Activated CD8-positive, alpha-beta T cell treated with anti-CD3 and anti-CD28 coated beads for 36 hours (primary cell): Measurements from ENCODE around the gene TNFAIP3. TPM values are rescaled to one million over a fixed set of nuclear protein-coding genes. Genes with fewer than 3 reads are reported as not detected.

Experiments used
- ATAC-seq: fragments of 200-7000 bp; cut with Tn5 transposase; one replicate; pipeline ENCODE4 v1.10.0; 2021; ENCODE audit warnings: mild to moderate bottlenecking, moderate library complexity
- CTCF ChIA-PET: fragments of 350-600 bp; sonication (Branson Sonifier 250); formaldehyde crosslinking; loops from one replicate; lab custom pipeline; 2021; ENCODE audit warnings: antibody characterized with exemption; lab: Charles Lee
- POLR2A ChIA-PET: fragments of 350-600 bp; sonication (Branson Sonifier 250); formaldehyde crosslinking; loops from one replicate; lab custom pipeline; 2021; ENCODE audit warnings: antibody characterized with exemption; lab: Charles Lee
- DNase-seq: peaks from one replicate; pipeline ENCODE4 v3.0.0-alpha.2; 2020
- H3K27ac Mint-ChIP-seq: one replicate; pipeline ENCODE4 v1.8.0; 2021; ENCODE audit warnings: mild to moderate bottlenecking, mixed read lengths
- H3K27me3 Mint-ChIP-seq: one replicate; pipeline ENCODE4 v1.8.0; 2021; ENCODE audit warnings: mixed read lengths
- H3K36me3 Mint-ChIP-seq: one replicate; pipeline ENCODE4 v1.8.0; 2021; ENCODE audit warnings: low read depth, mixed read lengths
- H3K4me1 Mint-ChIP-seq: one replicate; pipeline ENCODE4 v1.8.0; 2021; ENCODE audit warnings: low read depth, mixed read lengths
- H3K4me3 Mint-ChIP-seq: one replicate; pipeline ENCODE4 v1.8.0; 2021; ENCODE audit warnings: mild to moderate bottlenecking, moderate library complexity, mixed read lengths
- H3K9me3 Mint-ChIP-seq: one replicate; pipeline ENCODE4 v1.8.0; 2021; ENCODE audit warnings: mixed read lengths
- intact Hi-C: fragments of 100-400 bp; cut with micrococcal nuclease; formaldehyde crosslinking; loops from one replicate; pipeline ENCODE4 v1.10.0; 2022
- total RNA-seq, 2 experiments: library from RNA; stranded (reverse); gene quantifications; one replicate each; pipeline ENCODE4 v1.2.3, GENCODE V29; 2021
- TF ChIP-seq, protein P1 (sequence below): fragments of 200-600 bp; IDR thresholded peaks from one replicate; pipeline ENCODE4 v1.8.0; 2022; ENCODE audit warnings: antibody characterized with exemption, mild to moderate bottlenecking

Gene TNFAIP3
- total RNA-seq, 2 experiments from 2014 or later, result 399 to 402 TPM

DNA sequence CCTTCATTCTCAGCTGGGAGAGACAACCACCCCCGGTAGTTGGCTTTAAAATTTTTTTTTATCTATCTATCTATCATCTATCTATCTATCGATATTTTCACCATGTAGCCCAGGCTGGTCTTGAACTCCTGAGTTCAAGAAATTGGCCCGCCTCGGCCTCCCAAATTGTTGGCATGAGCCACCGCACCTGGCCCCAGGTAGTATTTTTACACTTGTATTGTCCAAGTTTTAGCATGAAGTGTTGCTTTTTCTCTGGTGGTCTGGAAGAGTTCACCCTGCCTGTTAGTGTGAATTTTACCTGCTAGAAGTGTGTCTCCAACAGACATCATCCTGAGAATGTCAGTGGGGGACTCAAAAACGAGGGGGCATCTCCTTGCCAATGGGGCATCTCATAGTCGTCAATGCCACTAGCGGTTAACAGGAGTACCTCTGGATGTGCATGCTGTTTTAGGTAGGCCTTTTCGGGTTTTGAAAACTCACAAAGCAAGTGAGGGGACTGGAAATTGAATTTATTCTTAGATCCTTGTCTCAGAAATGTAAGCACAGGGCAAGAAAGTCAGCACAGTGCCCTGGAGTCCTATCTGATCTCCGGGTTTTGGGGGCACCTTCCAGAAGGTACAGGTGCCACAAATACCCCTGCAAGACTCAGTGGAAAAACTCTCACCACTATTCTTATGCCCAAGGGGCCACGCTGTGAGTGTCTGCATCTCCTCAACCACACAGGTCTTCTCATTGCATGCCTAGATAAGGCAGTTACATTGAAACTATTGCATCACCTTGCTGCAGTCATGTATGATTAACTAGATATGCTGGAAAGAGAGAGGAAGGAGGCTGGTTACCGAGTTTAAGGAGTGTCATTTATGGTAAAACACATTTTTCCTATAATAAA is 37.1 kb downstream of the TNFAIP3 start:
- H3K4me1 Mint-ChIP-seq, result peaks cover 57% of the 10 kb centered on the region
- ATAC-seq (peak; percentile 67), DNase-seq (peak; percentile 78)
- no peaks in the 10 kb centered on the region for H3K27me3 Mint-ChIP-seq
- intact Hi-C loops, result loop anchor here (2.0 to 5.0 kb wide), 4 partner anchors 23 to 71 kb away; no protein-coding TSS in a partner anchor
- POLR2A ChIA-PET, result no interaction called here
- peak overlapping the region; percentile 67 for H3K4me3 Mint-ChIP-seq
- TF ChIP-seq, protein P1, sequence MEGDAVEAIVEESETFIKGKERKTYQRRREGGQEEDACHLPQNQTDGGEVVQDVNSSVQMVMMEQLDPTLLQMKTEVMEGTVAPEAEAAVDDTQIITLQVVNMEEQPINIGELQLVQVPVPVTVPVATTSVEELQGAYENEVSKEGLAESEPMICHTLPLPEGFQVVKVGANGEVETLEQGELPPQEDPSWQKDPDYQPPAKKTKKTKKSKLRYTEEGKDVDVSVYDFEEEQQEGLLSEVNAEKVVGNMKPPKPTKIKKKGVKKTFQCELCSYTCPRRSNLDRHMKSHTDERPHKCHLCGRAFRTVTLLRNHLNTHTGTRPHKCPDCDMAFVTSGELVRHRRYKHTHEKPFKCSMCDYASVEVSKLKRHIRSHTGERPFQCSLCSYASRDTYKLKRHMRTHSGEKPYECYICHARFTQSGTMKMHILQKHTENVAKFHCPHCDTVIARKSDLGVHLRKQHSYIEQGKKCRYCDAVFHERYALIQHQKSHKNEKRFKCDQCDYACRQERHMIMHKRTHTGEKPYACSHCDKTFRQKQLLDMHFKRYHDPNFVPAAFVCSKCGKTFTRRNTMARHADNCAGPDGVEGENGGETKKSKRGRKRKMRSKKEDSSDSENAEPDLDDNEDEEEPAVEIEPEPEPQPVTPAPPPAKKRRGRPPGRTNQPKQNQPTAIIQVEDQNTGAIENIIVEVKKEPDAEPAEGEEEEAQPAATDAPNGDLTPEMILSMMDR, result no peak
- H3K36me3 Mint-ChIP-seq, result peaks cover 4% of the 10 kb centered on the region
- CTCF ChIA-PET, result no interaction called here
- H3K9me3 Mint-ChIP-seq, result no peaks in the 10 kb centered on the region
- H3K27ac Mint-ChIP-seq, result peak overlapping the region; percentile 99

DNA sequence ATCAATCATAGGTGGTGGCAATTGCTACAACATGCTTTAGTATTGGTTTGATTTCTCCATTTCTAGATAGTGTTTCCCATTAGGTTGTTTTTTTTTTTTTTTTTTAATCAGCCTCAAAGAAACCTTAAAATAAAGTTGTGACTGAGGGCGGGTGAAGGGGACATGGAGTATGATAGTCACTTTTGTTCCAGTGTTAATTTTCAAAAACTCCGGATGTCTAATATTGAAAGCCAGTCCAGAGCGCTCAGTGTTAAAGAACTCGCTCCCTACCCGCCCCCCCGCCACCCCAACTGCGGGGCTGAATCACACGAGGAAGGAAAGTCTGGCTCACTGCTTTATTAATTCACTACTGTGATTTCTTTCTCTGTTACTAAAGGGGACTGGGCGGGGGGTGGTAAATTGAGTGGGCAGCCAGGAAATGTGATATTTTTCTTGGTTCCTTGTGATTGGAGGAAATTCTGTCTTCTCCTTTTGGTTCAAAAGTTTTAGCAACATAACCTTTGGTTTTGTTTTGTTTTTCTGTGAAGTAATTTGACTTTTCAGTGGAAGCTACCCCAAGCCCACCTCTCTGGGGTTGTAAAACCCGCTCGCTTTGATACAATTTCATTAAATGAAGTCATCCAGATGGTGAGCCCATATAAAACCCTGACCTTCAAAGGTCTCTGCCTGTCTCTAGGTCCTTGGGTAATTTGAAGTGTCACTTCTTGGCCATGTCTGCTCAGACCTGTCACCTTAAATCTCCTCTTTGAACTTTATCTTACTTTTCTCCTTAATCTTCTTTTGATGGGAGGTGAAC is 38.0 kb downstream of the TNFAIP3 start:
- Mint-ChIP-seq H3K4me1 (peaks cover 63% of the 10 kb centered on the region), H3K4me3 (peak overlapping the region; percentile 67), H3K27me3 (no peaks in the 10 kb centered on the region), H3K27ac (peak overlapping the region; percentile 99), H3K36me3 (peaks cover 4% of the 10 kb centered on the region), H3K9me3 (no peaks in the 10 kb centered on the region)
- TF ChIP-seq, protein P1, result no peak
- ATAC-seq (peak; percentile 73), DNase-seq (peak; percentile 98)
- ChIA-PET CTCF (interaction anchor here (1.9 to 2.4 kb wide), 2 partner anchors 22 to 34 kb away, joined by 6 to 11 read pairs; no protein-coding TSS in a partner anchor), POLR2A (interaction anchor here (0.8 to 1.6 kb wide), 5 partner anchors 9 to 33 kb away, joined by 3 to 7 read pairs (median 3); no protein-coding TSS in a partner anchor)
- intact Hi-C loops, result loop anchor here (2.0 to 5.0 kb wide), 4 partner anchors 22 to 70 kb away; no protein-coding TSS in a partner anchor

DNA sequence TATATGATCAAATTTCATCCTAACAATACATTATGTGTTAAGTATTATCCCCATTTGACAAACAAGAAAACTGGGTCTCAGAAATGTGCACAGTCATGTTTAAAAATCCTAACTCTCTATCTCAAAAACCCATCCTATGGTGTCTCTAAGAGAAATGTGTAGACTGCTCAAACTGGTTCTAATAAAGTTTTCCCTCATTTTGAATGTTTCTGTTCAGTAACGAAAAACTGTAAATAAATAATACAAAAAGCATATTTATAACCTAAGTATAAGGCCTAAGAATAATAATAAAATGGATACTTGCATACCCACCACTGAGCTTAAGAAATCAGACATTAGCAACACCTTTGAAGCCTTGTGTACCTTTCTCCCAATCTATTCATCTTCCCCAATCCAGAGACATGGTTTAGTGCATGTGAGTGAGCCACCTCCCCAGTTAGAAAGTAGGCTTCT is 39.0 kb downstream of the TNFAIP3 start:
- no peaks in the 10 kb centered on the region for H3K9me3 Mint-ChIP-seq
- intact Hi-C loops, result no loop called here
- TF ChIP-seq, protein P1, result no peak
- H3K4me1 Mint-ChIP-seq, result peaks cover 70% of the 10 kb centered on the region
- peak overlapping the region; percentile 85 for H3K27ac Mint-ChIP-seq
- ChIA-PET CTCF (interaction anchor here (1.9 to 2.4 kb wide), 2 partner anchors 21 to 33 kb away, joined by 6 to 11 read pairs; no protein-coding TSS in a partner anchor), POLR2A (interaction anchor here (0.5 to 1.6 kb wide), 4 partner anchors 9 to 1077 kb away, joined by 3 to 7 read pairs (median 3); no protein-coding TSS in a partner anchor)
- peak overlapping the region; percentile 22 for H3K4me3 Mint-ChIP-seq
- H3K27me3 Mint-ChIP-seq, result no peaks in the 10 kb centered on the region
- no peak for DNase-seq
- peaks cover 4% of the 10 kb centered on the region for H3K36me3 Mint-ChIP-seq
- ATAC-seq, result no peak

DNA sequence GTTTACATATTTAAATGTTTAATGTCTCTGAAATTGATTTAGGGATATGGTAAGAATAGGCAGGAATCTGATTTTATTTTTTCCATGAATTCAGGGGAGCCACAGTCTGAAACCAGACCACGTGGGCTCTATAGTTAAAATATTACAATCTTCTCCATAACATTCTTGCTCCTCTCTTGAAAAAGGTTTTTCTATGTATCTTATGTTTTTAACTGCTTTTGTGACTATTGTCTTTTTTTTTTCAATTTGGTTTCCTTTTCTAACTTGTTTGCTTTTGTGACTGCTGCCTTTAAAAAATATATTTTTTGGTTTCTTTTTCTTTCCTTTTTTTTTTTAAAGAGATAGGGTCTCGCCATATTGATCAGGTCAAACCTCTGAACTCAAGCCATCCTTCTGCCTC is 40.1 kb downstream of the TNFAIP3 start:
- H3K4me1 Mint-ChIP-seq, result peaks cover 78% of the 10 kb centered on the region
- no peaks in the 10 kb centered on the region for H3K9me3 Mint-ChIP-seq
- TF ChIP-seq, protein P1, result no peak
- peaks cover 4% of the 10 kb centered on the region for H3K36me3 Mint-ChIP-seq
- no peak overlapping the region for H3K4me3 Mint-ChIP-seq
- H3K27me3 Mint-ChIP-seq, result no peaks in the 10 kb centered on the region
- ChIA-PET POLR2A (no interaction called here), CTCF (interaction anchor here (2.4 kb wide), 1 partner anchor 20 kb away, joined by 11 read pairs; no protein-coding TSS in a partner anchor)
- ATAC-seq, result no peak
- intact Hi-C loops, result no loop called here
- DNase-seq, result no peak
- peak overlapping the region; percentile 85 for H3K27ac Mint-ChIP-seq
